ENCODE measurements around the gene NSUN5.

DNA sequence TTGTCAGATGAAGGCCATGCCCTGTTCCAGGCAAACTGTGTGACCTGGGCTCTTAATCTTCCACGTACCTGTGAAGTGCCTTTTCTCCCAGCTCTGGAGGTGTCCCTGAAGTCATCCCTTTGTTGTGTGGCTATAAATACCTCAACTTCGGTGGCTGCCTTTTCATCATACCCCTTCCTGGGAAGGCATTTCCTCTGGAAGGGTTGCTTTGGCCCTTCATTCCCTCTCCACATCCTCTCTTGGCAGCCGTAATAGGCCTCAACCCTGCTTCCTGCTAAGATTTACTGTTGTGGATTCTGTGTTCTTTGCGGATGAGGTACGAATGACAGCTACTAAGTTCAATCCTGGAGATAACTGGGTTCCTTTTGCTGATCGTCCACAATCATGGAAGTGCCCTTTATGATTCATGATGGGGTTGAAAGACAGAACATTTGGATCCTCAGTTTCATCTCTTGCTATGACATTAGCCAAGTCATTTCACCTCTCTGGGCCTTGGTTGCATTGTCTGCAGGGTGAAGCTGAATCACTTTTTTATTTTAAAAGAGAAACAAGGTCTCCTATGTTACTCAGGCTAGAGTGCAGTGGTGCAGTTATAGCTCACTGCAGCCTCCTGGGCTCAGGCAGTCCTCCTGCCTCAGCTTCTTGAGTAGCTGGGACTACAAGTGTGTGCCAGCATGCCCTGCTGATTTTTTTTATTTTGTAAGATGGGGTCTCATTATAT lies 43.0 kb upstream of the NSUN5 start:
- no peak for TF ChIP-seq CTCF (IDR thresholded peaks at IDR 0.05)
- no peak for TF ChIP-seq POLR2A (IDR thresholded peaks at IDR 0.05)

Measured in ovary (tissue), 3 donors.